Ovary (tissue), 3 donors: ENCODE measurements around the gene ISX.

Source experiments
- CTCF ChIP-seq, 3 donors: fragments of 450-650 bp in 2 of 3; fragments of 200-600 bp in 1 of 3; IDR thresholded peaks; one replicate each; pipeline versions ENCODE4 v1.5.1 to v1.8.0; 2016 to 2022; ENCODE audit warnings: antibody characterized with exemption in 3 of 3, mild to moderate bottlenecking in 1 of 3
- POLR2A ChIP-seq: fragments of 450-650 bp; IDR thresholded peaks from one replicate; pipeline ENCODE4 v1.6.1; 2017; ENCODE audit warnings: antibody characterized with exemption, mild to moderate bottlenecking, moderate library complexity
- donor health status: DM: no; HTN: no; CAD: no.

- no peak for TF ChIP-seq POLR2A
- TF ChIP-seq CTCF (IDR thresholded peaks at IDR 0.05), result no peak
Measured at GRCh38 chr22:35135165-35135564, 69.2 kb downstream of the ISX start.
